Mammary epithelial cell (primary cell): ENCODE results near the gene OSM.

Experiments used
- EZH2 ChIP-seq: IDR thresholded peaks from 2 replicates; pipeline ENCODE4 v1.6.1; 2012; ENCODE audit warnings: low read length, inconsistent platforms, borderline replicate concordance
- TF ChIP-seq, protein P1 (sequence below), 2 donors: IDR thresholded peaks in 1 of 2; conservative IDR thresholded peaks in 1 of 2; 2 replicates each; pipeline ENCODE4 v1.5.1; 2011 to 2012; ENCODE audit warnings: inconsistent platforms in 2 of 2, low read length in 2 of 2, mild to moderate bottlenecking in 2 of 2, control low read depth in 1 of 2, low read depth in 1 of 2; ENCODE audit not compliant: insufficient read depth in 1 of 2; ENCODE audit errors: extremely low read depth in 1 of 2

DNA sequence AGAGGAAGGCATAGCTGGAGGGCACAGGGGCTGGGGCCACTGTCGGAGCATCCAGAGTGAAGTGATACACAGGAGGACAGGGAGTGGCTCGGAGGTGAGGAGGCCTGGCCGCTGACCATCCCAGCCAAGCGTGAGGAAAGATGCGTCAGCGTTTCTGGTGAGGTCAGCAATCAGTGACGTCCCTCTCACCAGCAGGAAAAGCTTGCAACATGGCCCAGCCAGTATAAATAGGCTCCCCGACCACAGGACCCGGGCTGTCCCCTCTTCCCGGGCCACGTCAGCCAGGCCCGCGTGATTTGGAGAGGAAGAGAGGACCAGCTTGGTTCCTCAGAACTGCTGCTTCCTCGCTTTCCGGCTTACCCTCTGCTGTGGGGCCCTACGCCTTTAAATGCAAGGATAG is 4.2 kb upstream of the OSM start:
- TF ChIP-seq, protein P1, sequence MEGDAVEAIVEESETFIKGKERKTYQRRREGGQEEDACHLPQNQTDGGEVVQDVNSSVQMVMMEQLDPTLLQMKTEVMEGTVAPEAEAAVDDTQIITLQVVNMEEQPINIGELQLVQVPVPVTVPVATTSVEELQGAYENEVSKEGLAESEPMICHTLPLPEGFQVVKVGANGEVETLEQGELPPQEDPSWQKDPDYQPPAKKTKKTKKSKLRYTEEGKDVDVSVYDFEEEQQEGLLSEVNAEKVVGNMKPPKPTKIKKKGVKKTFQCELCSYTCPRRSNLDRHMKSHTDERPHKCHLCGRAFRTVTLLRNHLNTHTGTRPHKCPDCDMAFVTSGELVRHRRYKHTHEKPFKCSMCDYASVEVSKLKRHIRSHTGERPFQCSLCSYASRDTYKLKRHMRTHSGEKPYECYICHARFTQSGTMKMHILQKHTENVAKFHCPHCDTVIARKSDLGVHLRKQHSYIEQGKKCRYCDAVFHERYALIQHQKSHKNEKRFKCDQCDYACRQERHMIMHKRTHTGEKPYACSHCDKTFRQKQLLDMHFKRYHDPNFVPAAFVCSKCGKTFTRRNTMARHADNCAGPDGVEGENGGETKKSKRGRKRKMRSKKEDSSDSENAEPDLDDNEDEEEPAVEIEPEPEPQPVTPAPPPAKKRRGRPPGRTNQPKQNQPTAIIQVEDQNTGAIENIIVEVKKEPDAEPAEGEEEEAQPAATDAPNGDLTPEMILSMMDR (conservative IDR thresholded peaks at IDR 0.05 in 1 of 2, IDR thresholded peaks at IDR 0.05 in 1 of 2; ENCODE audit: extremely low read depth in 1 of 2, insufficient read depth in 1 of 2, low read depth in 1 of 2, low read length in 2 of 2), result no peak
- no peak for TF ChIP-seq EZH2
